GM18511 (cell line): ENCODE data around the gene DUS1L.
A peak's percentile ranks its signal among the peaks of the same experiment; 100 is the strongest.

Source experiments
- ATAC-seq: cut with Tn5 transposase; IDR thresholded peaks from one replicate; pipeline ENCODE4 v1.9.1; 2021; ENCODE audit warnings: mild to moderate bottlenecking, moderate library complexity; ENCODE audit not compliant: unreplicated experiment

Gene DUS1L

GRCh38 chr17:82065638-82066303, at the start of gene DUS1L:
DUS1L (minus strand) TSS chr17:82065804; CDS start chr17:82065059, 745 bp downstream.
- peak; percentile 55 for ATAC-seq

- no peak for ATAC-seq
These were observed 49.3 kb upstream of the DUS1L start for GRCh38 chr17:82114872-82115271.

GRCh38 chr17:82114447-82114846, 48.8 kb upstream of the DUS1L start:
- ATAC-seq, result no peak

GRCh38 chr17:82113941-82114340, 48.3 kb upstream of the DUS1L start:
- no peak for ATAC-seq

GRCh38 chr17:82113422-82113821, 47.8 kb upstream of the DUS1L start:
- no peak for ATAC-seq

GRCh38 chr17:82112914-82113311, 47.3 kb upstream of the DUS1L start:
- ATAC-seq, result no peak

- no peak for ATAC-seq
These were observed 46.7 kb upstream of the DUS1L start for GRCh38 chr17:82112181-82112913.

GRCh38 chr17:82110298-82110697, 44.7 kb upstream of the DUS1L start:
- ATAC-seq, result no peak

- no peak for ATAC-seq
These were observed 43.4 kb upstream of the DUS1L start for GRCh38 chr17:82108961-82109475.

- no peak for ATAC-seq
These were observed 42.9 kb upstream of the DUS1L start for GRCh38 chr17:82108496-82108945.

- no peak for ATAC-seq
These were observed 42.4 kb upstream of the DUS1L start for GRCh38 chr17:82108038-82108437.

GRCh38 chr17:82107341-82107860, 41.8 kb upstream of the DUS1L start:
- ATAC-seq, result no peak

GRCh38 chr17:82106688-82107305, 41.2 kb upstream of the DUS1L start:
- peak; percentile 23 for ATAC-seq

GRCh38 chr17:82105882-82106687, 40.5 kb upstream of the DUS1L start:
- peak; percentile 90 for ATAC-seq

GRCh38 chr17:82105417-82105881, 39.8 kb upstream of the DUS1L start:
- ATAC-seq, result no peak

- ATAC-seq, result no peak
These were observed 39.3 kb upstream of the DUS1L start for GRCh38 chr17:82104797-82105416.

- ATAC-seq, result no peak
These were observed 38.2 kb upstream of the DUS1L start for GRCh38 chr17:82103553-82104451.

- no peak for ATAC-seq
These were observed 36.4 kb upstream of the DUS1L start for GRCh38 chr17:82101767-82102679.
